Germinal center (tissue), 1 donor: ENCODE data around the gene SRSF11.

Source experiments
- DNase-seq: peaks from one replicate; pipeline ENCODE4 v3.0.0; 2012; ENCODE audit warnings: mixed read lengths, low spot score

SRSF11 gene

DNA sequence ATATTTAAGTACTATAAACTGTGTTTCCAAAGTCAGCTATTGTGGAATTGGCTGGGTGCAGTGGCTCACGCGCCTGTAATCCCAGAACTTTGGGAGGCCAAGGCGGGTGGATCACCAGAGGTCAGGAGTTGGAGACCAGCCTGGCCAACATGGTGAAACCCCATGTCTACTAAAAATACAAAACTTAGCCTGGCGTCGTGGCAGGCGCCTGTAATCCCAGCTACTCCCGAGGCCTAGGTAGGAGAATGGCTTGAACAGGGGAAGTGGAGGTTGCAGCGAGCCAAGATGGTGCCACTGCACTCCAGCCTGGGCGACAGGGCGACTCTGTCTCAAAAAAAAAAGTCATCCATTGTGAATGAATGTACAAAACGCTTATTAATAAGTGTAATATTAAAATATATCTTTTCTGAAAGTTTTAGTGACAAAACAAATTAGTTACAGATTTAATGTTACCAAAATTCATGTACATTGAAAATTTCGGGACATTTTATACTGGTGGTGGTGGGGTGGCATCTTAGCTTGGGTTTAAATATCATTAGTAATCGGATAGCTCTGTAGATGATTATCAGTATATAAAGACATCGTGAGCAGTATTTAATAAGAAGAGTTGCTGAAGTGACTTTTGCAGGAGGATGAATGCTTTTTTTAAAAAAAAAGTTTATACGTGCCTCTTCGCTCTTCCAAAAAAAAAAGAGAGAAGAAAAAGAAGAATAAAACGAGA is 503 bp upstream of the SRSF11 start:
- DNase-seq, result no peak

DNA sequence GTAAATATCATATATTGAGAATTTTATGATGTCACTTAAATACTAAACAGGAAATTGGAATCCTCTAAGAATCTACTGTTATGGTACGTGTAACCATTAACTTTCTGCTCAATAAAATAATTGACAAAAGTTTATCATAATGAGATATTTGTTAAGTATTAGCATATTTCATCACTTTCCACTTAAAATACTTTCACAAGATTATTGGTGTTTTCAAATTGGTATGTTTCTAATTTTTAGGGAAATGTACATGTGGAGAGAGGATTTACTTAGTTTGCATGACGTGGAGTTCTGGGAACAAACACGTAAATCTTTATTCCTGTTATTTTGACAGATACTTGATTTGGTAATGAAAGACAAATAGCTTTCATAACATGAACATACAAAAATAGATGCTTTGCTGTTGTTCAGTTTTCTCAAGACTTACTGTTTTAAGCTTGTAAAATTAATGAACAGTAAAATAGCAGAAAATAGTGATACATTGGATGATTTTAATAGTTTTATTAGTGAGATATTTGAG is 1.6 kb downstream of the SRSF11 start:
- DNase-seq, result no peak

DNA sequence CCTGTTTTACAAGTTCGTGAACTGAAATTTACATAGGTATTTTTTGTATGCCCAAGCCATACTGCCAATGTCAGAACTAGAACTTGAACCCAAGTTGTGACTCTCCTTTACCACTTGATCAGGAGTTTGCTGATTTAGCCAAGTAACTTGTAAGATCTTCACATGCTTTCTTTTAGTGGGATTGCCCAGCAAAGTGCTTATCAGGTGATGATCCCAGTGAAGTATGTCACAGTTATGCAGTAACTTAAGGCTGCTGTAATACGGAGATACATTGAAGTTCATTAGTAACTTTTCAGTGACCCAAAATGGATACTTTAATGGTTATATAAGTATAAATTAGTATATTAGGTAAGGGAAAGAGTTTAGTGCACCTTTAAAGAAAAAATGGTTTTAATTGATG is 3.8 kb downstream of the SRSF11 start:
- DNase-seq, result no peak

DNA sequence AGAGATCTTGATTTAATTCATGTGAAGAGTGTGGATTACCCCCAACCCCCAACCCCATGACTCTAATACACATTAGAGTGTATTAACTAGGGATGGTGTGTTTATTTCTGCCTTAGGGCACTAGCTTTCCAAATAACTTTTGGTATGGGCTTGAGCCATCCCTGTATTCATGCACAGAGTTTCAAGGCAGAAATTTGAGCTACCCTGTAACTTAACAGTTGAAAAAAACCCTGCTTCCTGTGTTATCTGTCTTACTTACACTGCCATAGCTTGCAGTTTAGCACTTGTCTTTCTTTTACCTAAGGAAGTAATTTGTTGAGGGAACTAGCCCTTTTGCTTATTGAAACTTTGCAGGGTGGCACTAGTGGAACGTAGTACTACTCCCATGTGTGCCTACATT is 6.3 kb downstream of the SRSF11 start:
- no peak for DNase-seq

DNA sequence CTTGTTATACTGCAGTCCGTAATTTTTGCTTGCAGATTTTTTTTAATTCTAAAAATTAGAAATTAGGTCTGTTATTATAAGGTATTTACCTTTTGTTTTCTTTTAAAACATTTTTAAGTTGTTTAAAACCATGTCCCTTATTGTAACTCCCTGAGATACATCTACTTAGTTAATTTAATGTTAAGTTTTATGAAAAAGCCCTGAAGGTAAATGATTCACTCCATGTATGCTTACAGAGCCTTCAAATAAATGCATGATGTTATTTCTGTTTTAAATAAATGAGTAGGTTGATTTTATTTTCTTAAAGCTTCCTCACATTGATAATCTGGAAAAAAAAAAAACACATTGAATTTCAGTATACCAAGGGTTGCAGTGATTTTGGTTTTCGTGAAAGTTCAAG is 7.5 kb downstream of the SRSF11 start:
- no peak for DNase-seq

DNA sequence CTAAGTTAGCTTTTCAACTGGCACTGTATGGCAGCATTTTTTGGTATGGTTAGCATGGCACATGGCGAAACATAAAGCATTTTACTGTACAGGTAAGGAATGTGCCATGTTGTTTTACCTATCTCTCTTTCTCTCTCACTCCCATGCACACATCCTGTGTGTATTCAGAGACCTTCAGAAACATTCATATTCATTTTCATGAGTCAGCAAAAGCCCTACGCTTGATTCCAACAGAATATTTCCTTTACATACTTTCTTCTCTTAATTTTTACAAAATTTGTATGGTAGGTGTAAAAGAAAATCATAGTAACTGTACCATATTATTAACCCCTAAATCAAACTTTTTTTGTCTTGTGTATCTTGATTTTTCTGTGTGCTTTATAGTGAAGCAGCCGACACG is 10.3 kb downstream of the SRSF11 start:
- no peak for DNase-seq

DNA sequence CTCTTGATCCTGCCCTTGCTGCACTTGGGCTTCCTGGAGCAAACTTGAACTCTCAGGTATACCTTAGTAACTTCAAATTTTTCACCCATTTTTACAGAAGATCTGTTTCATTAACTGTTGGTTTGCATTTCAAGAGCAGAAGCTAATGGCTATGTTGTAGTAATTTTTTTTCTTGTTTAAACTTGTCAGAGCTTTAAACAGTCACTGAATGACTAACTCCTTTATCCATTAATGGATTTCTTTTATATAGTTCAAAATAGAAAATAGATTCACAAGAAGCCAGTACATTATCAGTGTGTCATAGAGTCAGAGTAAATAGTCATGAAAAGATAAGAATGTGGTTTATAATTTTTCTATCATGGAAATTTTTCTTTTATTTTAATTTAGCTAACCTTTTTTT is 13.6 kb downstream of the SRSF11 start:
- DNase-seq, result no peak

DNA sequence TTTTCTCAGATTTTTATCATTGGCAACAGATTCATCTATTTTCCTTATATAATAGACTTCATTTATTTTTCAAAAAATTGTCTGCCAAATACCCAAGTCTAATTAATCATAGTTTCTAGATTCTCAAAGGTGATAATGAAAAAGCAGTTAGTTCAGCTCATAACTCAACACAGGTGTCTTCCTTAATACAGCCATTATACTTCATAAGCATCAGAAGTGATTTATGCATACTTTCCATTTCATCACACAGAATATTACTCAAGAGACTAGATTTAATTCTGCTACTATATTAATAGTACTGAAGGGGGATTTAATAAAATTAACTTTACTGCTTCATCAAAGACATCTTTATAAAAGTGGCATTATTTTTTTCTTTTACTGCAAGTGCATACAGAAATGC is 18.8 kb downstream of the SRSF11 start:
- DNase-seq, result no peak

DNA sequence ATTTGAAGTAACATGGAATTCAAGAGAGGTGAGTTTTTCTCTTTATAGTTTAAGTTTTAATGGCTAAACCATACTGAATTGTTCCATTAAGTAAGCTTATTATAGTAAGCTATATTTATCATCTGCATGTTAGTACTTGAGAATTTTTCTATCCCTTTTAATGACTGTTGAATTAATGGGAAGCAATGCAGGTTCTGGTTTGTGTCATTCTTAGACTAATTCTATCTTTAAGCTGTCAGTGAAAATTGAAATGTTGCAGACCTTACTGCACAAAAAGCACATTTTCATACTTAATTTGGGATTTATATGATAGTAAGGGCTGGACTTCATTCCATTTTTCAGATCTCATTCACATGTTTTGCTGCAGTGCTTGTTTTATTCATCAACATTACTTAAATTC is 25.9 kb downstream of the SRSF11 start:
- no peak for DNase-seq

DNA sequence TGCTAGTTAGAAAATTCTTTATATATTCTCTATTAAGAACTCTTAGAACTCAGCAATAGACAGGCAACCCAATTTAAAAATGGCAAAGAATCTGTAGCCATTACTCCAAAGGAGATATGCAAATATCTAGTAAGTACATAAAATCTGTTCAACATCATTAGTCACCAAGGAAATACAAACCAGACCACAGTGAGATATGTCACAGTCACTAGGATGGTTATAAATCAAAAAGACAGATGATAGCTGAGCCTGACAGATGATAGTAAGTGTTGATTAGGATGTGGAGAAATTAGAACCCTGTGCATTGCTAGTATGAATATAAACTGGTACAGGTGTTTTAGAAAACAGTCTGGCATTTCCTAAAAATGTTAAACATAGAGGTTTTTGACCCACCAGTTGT is 26.6 kb downstream of the SRSF11 start:
- DNase-seq, result no peak

DNA sequence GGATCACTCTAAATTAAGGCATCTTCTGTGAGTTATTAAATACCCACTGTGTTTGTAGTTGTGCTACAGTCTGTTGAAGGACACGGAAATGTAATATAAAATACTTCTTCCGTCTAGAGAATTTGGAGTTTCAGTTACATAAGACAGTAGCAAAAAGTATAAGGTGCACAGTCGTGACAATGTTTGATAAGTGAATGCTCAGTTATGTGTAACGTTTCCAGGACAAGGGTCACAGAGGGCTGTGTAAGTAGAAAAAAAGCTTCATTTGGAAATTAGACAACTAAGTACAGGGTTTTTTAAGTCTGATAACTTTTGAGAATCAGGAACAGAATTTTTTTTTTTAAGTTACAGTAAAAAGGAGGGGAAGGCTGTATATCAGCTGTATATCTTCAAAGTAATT is 27.5 kb downstream of the SRSF11 start:
- no peak for DNase-seq

DNA sequence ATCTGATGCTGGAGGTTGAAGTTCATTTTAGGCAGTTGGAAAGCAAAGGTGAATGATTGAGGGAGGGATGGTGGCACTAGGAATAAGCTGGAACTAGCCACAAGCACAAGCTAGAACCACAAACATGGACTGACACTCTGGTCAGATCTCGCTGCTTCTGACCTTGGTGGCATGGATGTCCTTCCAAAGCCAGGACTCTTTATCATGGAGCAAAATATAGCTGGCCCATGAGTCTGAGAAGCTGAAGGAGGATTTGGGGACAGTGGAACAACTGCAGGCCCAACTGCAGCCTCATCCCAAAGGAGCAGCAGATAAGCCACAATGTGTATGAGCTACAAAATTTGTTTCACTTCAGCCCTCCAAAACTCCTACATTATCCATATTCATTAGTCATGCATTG is 35.5 kb downstream of the SRSF11 start:
- DNase-seq, result no peak

DNA sequence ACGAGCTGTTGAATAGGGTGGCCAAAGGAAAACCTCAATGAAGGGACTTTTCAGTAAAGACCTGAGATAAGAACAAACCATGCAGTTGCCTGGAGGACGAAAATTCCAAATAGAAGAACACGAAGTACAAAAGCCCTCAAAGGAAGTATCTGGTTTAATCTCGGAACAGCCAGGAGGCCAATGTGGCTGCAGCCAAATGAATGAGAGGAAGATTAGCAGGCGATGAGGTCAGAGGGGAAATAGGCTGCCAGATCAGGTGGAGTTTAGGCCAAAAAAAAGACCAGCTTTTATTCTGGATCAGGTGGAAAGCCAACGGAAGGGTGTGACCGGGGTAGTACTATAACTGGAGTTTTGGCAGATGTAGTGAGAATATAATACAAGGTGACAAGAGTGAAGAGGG is 43.7 kb downstream of the SRSF11 start:
- DNase-seq, result no peak

DNA sequence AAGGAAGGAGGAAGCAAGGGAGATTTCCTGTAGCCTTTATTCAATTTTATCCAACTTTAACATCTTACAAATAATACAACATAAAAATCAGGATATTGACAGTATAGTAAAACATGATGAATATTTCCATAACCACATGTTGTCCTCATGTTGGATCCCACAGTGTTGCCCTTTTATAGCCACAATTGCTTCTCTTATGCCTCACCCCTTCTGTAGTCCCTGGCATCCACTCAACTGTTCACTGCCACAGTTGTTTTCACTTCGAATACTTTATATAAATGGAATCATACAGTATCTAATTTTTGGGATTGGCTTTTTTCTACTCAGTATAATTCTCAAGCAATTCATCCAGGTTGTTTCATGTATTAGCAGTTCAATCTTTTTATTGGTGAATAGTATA is 44.8 kb downstream of the SRSF11 start:
- no peak for DNase-seq

DNA sequence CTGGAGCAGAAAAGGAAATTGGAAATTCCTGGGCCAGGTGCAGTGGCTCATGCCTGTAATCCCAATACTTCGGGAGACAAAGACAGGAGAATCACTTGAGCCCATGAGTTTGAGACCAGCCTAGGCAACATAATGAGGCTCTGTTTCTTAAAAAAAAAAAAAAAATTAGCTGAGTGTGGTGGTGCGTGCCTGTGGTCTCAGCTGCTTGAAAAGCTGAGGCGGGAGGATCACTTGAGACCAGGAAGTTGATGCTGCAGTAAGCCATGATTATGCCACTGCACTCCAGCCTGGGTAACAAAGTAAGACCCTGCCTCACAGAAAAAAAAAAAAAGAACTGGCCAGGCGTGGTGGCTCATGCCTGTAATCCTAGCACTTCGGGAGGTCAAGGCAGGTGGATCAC is 56.7 kb downstream of the SRSF11 start:
- no peak for DNase-seq

DNA sequence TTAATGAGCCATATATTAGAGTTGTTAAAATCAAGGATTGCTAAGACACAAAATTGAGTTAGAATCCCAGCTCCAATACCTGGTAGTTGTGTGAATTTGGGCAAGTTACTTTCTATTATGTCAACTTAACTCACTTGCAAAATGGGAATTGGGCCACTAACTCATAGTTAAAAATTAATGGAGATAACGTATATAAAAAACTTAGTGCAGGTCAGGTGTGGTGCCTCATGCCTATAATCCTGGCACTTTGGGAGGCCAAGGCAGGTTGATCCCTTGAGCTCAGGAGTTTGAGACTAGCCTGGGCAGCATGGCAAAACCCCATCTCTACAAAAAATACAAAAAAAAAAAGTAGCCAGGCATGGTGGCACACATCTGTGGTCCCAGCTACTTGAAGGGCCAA is 57.5 kb downstream of the SRSF11 start:
- no peak for DNase-seq

DNA sequence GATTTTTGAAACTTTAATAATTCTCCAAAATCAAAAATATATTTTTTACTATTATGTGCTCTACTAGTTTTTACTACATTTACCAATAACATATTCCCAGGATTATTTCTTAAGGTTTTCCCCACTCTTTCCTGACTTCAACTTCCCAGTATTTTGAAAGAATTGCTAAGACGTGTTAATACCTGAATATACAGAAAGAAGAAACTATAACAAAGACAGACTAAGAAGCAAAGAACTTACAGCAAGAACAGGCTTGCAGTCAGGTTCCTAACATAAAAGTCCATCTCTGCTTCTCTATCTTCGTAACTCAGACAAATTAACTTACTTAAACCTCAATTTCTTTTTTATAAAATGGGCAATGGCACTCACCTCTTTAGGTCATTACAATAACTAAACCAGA is 63.2 kb downstream of the SRSF11 start:
- DNase-seq, result no peak

DNA sequence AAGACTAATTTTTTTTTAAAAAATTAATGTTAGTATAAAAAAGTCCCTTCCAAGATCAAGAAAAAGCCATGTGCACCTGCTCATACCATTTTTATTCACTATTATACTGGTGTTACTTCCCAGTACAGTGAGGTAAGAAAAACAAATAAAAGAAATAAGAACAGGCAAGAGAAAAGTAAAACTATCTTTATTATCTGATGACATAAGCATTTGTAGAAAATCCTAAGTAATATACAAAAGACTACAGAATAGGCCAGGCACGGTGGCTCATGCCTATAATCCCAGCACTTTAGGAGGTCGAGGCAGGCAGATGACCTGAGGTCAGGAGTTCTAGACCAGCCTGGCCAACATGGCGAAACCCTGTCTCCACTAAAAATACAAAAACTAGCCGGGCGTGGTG is 65.3 kb downstream of the SRSF11 start:
- DNase-seq, result no peak

DNA sequence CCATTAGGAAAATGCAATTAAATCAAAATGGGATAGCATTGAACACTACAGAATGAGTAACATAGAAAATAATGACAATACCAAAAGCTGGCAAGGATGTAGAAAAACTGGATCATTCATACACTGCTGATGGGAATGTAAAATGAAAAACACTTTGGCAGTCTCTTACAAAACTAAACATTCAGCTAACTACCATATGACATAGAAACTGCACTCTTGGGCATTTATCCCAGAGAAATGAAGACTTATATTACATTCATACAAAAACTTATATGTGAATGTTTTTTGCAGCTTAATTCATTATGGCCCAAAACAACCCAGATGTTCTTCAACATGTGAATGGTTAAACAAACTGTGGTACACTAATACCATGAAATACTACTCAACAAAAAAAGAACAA is 67.0 kb downstream of the SRSF11 start:
- DNase-seq, result no peak

DNA sequence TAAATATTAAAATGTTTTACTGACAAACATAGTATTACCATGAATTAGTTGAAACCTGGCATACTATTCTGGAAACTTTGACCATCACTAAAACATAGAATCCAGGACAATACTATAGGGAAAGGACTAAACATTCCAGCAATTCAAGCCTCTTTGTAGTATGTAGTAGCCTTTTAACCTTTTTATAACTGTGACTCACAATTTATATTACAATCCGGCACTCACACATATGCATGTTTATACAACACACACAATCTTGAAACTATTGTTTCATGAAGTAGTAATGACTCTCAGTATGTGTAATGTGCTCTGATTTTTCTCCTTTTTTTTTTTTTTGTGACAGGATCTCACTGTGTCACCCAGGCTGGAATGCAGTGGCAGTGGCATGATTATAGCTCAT is 69.0 kb downstream of the SRSF11 start:
- DNase-seq, result no peak

DNA sequence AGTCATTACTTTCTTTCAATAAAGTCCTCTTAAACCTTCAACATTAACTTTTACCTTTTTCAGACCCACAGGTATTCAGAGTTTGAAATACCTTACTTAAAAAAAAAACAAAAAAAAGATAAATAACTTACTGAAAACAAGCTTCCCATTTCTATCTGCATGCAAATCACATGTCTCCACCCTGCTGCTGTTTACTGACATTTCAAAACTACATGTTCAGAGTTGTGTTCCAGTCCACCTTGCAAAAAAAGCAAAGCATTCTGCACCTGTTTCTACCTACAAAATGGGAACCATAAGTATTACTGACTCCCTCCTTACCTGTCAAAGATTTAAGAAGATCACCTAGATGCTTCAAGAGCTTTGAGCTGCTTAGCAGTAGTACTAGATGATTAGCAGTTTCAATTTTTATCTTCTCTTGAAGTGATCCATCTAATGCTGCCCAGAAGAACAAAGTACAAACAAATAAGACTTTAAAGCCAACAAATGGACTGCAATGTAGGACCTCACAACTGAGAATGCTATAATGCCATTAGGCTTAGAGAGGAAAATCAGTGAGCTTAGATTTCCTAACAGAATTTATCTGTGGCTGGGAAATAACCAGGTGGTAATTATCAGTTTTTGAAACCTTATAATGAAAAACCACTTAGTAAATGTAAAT is 72.1 kb downstream of the SRSF11 start:
- DNase-seq, result no peak

DNA sequence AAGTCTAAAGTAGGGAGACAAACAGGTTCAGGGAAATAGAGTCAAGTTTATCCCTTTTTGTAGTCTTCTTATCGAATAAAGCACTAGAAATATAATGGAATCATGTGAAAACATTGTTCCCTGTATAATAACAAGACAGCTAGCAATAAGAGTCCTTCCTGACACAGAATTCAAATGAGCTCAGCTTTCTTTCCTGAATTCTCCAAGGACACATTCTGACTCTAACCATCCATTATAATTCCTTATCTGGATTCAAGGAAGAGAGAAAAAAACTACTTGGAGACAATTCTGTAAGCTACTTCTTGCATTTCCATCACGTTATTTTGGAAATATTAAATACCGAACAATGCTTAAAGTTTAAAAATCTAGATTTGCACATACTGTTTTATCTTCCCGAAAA is 74.6 kb downstream of the SRSF11 start:
- no peak for DNase-seq

DNA sequence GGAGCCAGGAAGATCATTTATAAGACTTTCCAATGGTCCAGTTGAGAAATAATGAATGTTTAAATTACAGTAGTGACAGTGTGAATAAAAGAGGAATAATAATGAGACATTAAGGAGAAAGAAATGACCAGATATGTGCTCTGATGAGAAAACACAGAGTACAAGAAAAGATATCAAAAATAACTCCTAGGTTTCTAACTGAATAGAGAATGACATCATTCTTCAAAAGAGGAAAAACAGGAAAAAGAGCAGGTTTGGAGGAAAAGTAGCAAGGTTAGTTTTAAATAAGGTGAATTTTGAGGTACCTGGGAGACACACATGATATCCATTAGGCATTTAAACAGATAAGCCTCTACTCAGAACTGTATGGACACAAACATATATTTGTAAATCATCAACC is 78.3 kb downstream of the SRSF11 start:
- no peak for DNase-seq
